CD4-positive, alpha-beta T cell treated with Interleukin-15 for 1 hour (primary cell): Measurements from ENCODE around the gene PPP2CA.
"Not testable (repeated sequence)": the region's sequence is repeated elsewhere in the genome, so short reads cannot be mapped to it uniquely, and the experiment has no call there.

Experiments used
- DNase-seq: peaks from one replicate; pipeline ENCODE4 v3.0.0-alpha.2; 2020

PPP2CA gene

DNA sequence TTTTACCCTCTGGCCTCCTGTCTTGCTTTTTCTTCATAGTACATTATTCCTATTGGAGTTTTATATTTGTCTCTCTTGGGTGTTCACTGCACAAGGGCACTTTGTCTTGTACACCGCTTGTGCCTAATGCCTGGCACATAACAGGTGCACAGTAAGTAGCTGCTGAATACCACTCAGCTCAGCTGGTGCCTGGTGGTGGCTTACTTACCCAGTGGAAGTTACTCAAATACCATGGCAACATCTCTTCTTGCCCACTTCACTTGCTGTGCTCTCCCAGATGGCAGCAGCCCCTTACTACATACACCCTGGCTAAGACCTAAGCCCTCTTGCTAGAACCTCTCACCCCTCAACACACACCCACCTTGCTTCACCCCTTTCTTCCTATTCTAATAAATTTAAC is 37.8 kb downstream of the PPP2CA start:
- DNase-seq, result no peak

DNA sequence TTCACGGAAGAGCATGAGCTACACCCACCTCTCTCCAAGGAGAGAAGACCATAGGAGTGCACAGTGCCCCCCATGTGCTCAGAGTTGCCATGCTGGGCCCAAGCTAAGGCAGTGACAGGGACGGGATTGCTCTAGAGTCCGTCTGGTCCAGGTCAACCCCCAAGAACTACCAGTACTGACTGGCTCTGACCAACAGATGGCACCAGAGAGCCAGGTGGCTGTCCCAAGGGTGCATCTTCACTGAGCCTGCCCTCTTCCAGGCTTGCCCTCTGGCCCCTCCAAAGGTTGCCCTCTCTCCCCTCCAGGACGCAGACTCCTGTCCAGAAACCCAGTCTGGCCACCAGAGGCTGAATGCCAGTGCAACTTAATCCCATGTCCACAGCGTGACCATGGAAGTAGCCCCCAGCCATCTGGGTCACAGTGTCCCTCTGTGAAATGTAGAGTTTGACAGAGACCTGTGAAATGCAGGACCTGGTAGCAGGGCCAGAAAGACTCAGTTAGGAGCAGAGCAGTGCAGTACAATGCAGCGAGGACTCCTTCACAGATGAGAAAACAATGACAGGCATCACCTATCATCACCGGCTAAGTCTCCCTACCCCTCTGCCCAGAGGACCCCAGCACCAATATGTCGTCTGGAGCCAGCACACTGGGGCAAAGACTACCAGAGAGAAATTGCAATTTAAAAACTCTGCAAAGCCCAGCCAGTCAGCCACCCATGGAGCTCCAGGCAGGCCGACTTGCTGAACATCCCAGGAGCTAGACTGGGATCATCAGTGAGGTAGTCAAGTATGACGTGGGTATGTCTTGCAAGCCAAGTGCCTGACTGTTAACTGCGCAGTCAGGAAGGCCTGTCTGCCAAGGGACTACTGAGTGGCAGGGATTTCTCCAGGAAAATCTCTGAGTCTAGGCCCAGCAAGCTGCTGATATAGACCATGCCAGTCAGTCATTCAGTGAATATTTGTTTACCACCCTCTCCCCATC is 41.4 kb downstream of the PPP2CA start:
- peak; percentile 74 for DNase-seq

DNA sequence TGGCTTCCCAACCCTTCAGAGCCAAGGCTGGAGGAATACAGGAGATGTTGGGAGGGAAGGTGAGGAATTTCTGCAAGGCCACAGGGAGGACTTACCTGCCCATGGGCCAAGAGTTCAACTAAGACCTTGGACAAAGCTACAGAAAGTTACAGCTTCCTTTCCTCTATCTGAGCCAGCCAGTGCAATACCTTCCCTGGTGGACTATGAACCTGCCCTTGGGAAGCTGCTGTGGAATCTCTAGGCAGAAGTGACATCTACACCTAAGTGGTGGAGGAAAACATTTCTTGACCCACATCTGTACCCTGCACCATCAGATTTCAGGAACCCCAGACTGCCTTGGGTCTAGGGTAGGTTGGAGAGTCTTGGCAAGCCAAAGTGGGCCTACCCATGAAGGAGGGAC is 42.4 kb downstream of the PPP2CA start:
- no peak for DNase-seq

DNA sequence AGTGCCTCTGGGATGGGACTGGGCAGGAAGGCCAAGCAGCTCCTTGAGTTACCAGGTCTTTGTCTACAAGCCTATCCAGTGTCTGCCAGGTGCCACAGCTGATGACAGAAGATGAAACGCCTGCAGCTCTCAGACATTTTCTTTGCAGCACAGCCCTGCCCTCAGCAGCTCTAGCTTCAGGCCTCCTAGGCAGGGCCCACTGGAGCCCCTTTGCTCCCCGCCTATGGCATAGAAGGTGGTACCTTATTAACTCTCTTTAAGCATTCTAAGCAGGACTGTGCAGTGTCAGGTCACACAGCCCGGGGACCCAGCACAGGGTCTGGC is 47.8 kb downstream of the PPP2CA start:
- DNase-seq, result no peak

DNA sequence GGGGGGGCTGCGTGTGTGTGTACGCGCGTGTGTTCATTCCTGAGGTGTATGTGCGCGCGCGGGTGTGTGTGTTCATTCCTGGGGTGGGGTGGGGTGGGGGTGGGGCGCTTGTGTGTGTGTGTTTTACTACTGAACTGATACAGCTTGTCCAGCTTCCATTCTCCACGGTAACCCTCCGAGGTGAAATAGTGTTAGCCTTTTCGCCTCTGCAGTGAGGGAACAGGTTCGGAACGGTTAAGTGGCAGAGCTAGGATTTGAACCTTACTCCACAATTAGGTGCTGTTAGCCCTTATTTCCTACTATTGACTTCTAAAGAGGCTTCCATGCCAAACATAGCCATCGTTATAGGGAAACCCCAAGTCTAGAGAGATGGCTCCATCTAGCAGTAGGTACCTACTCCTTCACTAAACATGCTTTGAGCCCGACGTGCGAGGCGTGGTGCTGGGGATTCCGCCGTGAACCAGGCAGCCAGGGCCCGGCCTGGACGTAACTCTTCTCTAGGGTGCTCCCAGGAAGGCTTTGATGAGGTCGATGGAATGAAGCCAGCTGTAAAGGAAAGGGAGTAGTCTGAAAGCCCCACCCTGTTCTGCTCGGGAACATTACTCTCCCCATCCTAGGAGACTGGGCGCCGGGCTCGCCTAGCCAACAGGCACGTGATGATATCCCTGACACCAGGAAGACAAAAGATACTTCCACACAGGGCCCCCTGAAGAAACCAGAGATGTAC is 48.3 kb downstream of the PPP2CA start:
- DNase-seq, result no peak

DNA sequence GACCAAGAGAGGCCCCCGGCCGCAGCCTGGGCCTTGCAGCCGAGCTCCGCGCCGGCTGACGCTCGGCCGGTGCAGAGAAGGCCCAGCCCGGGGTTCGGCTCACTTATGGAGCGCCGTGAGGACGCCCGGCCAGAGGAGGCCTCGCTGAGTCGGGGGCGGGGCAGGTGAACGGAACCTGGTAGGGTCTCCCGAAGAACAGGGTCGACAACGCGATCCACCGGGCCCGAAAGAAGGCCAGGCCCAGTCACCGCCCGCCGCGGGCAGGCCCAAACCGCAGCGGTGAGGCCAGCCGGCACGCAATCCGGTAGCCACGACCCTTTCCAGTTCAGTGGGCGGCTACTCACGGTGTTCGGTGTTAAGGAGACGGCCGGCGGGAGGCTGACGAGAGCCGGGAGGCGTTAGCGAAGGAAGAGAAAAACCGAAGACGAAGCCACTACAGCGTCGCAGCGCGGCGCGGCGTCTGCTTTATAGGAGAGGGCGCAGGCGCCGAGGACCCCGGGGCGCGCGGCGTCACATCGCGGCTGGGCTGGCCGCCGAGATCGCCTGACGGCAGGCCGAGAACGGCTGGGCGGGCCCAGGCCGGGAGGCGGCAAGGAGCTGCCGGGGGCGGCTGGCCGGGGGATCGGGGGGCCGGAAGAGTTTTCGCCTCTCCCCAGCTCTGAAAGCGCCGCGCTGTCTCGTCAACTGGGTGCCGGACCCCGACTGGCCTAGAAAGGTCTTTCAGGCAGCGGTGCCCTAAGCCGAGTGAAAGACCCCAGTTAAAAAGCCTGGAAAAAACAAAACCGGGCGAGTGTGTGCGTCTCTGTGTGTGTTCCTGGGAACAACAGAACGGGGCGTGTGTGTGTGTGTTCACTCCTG is 49.1 kb downstream of the PPP2CA start, which contains the start of gene SKP1:
SKP1 (minus strand) TSS at position 440 of the 858 bp plus-strand sequence. CDS start 2,928 bp downstream, outside the sequence.
- DNase-seq, result peak; percentile 84

DNA sequence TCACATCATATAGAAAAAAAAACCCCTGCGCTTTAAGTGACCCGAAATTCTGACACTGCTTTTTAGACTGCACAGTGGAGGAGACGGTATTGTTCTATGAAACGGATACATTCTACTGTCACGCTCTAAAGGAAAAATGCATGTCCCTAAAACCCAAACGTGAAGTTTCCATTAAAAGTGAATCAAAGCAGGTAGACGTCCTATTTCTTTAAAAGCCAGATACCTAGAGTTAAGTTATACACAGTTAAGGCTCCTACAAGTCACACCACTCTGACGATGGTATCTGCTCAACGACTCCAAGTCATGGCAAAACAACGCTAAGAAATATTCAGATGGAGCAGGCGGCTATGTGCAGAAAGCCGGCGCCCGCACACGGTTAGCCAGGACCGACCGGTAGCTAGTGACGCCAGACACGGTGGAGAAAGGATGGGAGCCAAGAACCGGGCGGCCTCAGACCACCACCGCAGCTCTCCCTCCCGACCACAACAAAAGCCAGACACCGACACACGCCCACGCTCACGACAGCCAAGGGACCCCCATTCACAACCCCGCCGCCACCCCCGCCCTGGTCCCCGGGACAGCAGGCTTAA is 49.9 kb downstream of the PPP2CA start:
- no peak for DNase-seq

DNA sequence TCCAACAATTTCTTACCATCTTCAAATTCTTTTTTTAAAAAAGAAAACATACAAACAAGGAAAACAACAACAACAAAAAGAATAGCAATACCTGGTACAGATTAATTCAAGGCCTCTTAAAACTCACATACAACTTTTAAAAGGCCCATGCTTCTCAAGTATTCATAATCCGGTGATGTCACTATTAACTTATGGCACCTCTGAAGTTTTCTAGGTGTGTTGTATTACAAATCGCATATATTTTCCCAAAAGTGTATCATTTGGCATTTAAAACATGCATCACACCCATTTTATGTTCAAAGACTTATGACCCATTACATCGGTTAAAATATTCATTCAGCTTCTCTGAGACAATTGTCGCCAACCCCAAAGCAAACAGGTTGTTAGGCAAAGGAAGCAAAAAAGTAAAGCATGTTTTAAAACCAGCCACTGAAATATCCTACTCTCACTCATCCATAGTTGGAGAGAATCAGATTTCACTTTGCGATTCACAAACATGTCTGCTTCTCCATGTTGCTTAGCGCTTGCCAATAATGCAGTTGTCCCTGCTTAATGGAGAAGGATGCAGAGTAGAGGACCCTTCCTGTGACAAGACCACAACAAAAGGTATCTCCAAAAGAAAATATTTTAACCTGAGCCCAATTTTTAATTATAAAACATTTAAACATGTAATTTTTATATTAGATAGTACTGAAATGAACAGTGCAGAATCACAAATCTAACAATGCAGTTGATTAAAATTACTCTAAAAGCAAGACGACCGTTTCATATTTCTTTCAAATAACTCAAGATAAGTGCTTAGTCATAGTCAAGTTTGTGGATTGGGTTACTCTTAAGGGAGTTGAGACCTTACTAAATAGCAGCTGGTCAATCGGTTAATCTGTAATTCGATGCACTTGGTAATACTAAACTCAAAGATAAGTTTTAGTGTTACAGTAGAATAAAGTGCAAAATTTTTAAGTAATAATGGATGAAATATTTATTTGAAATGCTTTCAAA is 50.7 kb downstream of the PPP2CA start:
- no peak for DNase-seq

DNA sequence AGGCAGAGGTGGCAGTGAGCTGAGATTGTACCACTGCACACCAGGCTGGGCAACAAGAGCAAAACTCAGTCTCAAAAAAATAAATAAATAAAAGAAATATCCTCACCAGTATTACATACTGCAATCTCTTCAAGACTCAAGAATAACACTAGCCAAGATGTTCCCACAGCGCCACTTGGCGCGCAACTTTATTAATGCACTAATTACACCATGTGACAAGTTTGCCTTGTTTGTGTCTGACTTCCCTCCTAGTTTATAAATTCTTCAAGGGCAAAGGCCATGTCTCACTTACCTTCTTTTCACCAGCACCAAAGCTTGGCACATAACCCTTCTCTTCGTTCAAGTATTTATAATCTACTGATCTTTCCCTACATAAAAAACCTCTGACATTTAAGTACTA is 53.9 kb downstream of the PPP2CA start:
- DNase-seq, result no peak

DNA sequence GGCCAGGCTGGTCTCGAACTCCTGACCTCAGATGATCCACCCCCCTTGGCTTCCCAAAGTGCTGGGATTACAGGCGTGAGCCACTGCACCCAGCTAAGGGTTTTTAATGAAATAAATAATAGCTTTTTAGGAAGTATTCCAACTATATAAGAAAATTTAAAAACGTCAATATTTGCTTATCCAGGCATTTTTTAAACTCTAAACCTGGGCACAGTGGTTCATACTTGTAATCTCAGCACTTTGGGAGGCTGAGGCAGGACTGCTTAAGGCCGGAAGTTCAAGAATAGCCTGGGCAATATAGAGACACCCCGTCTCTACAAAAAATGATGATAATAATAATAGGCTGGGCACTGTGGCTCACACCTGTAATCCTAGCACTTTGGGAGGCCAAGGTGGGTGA is 63.3 kb downstream of the PPP2CA start:
- DNase-seq, result no peak

DNA sequence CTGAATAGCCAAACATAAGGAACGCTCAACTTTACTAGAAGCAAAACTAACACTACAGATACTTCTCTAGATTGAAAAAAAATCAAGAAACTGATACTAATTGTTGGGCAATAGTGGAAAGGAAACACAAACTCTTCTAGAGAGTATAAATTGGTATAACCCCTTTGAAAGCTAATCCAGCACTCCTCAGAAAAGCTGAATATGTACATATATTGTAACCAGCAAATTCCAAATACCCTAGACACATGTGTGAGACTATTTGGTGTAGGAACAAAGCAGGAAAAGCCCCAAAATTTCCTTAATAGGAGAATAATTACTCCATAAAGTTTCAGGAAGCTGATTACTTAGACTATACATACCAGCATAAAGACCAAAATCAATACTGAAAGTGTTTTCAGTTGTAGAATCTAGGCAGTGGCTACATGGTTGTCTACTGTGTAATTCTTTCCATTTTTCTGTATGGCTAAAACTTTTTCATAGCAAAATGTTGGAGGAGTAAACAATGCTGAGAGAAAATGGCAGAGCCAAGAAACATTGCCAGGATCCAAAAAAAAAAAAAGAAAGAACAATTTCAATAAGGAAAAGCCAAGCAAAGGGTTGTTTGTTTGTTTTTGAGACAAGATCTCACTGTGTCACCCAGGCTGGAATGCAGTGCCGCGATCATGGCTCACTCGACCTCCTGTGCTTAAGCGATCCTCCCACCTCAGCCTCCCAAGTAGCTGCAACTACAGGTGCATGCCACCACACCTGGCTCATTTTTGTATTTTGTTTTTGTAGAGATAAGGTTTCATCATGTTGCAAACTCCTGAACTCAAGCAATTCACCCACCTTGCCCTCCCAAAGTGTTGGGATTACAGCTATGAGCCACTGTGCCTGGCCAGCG is 64.1 kb downstream of the PPP2CA start:
- DNase-seq, result no peak

DNA sequence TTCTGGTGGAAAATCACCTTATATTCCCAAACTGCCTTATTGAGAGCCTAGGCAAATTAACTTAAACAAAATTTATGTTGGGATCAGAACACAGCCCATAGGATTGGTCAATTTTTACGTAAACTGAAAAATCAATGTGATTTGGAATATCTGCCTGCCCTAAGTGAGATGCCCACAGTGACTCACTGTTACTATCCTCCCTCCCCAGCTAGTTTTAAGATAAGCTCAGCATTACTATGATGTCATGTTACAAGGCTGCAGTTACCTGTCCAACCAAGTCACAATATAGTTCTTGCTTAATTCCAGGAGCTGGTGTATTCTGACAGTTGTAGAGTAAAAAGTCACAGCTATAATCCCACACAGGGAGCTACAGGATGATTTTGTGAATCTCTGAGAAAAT is 72.2 kb downstream of the PPP2CA start:
- DNase-seq, result no peak

DNA sequence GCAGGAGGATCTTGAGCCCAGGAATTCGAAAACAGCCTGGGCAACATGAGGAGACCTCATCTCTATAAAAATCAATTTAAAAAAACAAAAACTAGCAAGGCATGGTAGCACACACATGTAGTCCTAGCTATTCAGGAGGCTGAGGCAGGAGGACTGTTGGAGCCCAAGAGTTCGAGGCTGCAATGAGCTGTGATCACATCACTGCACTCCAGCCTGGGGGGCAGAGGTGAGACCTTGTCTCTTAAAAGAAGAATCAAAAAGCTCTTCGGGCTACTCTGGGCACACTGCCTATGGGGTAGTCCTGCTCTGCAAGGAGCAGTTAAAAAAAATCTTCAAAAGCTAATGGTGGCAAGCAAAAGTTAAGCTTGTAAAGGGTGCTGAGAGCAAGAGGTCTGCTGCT is 72.6 kb downstream of the PPP2CA start:
- no peak for DNase-seq

DNA sequence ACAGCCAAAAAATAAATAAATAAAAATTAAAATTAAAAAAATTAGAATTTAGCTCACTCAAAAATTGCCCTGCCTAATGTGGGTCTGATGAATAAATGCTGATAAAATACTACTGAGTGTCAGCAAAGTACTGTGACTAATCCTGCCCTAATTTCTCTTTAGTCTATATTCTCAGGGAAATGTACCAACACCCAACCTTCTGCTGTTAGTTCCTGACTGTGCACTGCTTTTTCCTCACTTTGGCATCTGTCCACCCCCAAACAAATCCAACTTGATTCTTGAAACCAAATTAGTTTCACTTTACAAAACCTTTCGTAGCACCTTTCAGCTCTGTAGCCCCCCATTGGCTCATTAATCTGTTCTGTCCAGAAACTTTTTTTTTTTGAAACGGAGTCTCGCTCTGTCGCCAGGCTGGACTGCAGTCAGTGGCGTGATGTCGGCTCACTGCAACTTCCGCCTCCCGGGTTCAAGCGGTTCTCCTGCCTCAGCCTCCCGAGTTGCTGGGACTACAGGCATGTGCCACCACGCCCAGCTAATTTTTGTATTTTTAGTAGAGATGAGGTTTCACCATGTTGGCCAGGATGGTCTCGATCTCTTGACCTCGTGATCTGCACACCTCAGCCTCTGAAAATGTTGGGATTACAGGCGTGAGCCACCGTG is 73.6 kb downstream of the PPP2CA start:
- not testable (repeated sequence) for DNase-seq

DNA sequence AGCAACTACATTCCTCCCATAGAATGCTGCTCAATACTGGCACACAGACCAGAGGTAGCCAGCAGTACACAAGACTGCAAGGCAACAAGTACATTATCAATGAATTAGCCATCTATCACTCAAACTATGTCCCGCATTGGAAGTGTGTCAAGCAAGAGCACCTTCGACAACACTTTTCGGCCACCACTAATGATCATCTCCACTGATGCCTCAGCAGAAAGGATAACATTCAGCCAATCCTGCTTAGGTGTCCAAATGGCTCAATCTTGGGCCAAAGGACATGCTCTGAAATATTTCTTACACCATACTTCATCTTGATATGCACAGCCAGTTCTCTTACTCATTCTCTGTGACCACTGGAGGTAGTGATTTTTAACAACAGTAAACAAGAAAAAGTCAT is 74.2 kb downstream of the PPP2CA start:
- no peak for DNase-seq

DNA sequence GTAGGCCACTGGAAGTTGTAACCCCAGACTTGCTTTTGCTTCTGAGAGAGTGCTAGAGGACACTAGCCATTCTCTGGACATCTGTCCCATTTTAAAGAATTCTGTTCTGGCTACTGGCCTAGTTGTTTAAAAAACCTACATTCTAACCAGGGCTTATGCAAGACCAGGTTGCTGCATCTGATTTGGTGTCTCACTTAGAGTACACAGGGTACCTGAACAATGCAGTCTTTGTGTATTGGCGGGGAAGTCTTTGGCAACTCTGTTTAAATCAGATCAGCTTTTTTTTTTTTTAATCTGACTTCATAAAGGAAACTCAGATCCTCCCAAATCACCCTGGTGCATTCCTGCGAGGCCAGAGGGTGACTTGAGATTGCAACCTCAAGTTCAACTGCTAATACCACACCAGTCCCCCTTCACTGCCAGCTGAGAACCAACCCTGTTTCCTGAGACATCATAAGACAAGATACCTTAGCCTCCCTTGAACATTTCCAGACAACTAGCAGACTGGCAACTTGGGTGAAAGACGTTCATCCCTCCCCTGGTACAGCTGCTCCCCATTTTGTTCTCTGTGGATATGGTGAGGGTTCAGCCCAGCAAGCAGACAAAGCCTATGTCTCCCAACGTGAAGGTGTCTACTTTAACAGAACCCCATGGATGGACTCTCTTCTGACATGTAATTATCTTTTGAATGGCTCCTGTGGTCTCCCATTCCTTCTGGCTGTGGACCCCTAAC is 76.1 kb downstream of the PPP2CA start:
- no peak for DNase-seq

DNA sequence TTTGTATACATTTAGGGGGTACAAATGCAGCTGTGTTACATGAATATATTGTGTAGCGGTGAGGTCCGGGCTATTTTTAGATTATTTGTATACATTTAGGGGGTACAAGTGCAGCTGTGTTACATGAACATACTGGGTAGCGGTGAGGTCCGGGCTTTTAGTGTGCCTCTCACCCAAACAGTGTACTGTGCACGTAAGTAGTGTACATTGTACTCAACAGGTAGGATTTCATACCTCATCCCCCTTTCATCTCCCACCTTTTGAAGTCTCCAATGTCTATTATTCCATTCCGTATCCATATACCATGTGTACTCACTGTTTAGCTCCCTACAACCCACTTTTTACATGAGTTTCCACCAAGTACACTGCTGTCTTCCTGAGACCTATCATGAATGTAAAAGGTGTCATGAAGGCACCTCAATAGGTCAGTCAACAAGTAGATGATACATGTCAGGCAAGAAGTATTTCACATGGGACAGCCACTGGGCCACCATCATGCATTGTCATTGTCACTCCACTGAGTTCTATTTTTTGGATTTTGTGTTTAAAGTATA is 76.8 kb downstream of the PPP2CA start:
- DNase-seq, result no peak

DNA sequence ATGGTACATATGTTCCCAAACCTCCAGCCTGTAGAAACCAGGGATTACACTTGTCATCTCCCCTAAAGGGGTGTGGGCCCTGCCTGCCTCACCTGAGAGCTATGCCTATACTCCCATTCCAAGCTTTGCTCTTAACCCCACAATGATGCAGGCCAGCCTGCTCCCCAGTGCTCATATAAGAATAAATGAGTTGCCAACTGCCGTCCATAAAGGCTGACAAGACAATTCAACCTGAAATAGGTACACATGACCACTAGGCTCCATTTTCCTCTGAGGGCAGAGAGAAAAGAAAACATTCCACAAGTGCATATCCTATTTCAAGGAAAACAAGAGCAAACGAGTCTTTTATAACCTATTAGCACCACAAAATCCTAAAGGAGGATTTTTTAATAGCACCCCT is 77.6 kb downstream of the PPP2CA start:
- DNase-seq, result no peak
